Measurements from ENCODE around the gene CPOX. TPM values are rescaled to one million over a fixed set of nuclear protein-coding genes. Genes with fewer than 3 reads are reported as not detected.

CPOX gene
- total RNA-seq, 1 experiment from 2014 or later, result 24.7 TPM

DNA sequence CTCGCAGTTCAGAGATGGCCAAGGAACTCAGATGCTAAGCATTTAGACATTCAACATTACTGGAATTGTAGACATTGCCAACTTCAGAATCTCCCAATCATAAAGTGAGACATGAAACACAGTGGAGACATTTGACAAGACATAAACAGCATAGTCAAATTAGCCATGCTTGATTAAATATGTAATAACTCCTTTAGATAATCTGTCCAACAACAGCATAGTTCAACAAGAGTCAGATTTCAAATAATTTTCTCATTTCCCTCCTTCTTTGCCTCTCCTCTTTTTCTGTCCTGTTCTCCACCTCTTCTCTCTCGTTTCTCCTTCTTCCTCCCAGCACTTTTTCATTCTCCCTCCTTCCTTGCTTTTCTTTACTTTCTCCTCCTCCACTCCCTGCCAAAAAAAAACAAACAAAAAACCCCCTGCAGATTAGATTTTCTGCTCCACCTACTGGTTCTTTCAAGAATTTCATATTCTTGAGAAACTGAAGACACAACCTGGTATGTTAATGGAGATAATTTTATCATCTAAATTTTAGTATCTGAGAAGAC, 20.2 kb downstream of the CPOX start:
- H2BK120ac ChIP-seq (ENCODE audit: low read depth, low read length, poor library complexity, severe bottlenecking), result no peak overlapping the region
- no peak overlapping the region for H4K5ac ChIP-seq (ENCODE audit: insufficient read length, low read depth, low read length)
- no peak overlapping the region for H3T11ph ChIP-seq (ENCODE audit: low read length)
- no peak overlapping the region for H2BK15ac ChIP-seq (ENCODE audit: low read depth, low read length)
- H3K79me2 ChIP-seq (ENCODE audit: insufficient read depth, low read length), result no peaks in the 10 kb centered on the region
- H2AFZ ChIP-seq (ENCODE audit: low read length), result no peak overlapping the region
- H3K14ac ChIP-seq (ENCODE audit: insufficient read depth, low read length), result no peak overlapping the region
- H4K91ac ChIP-seq (ENCODE audit: insufficient read length, low read depth, low read length), result no peak overlapping the region
- H2BK12ac ChIP-seq (ENCODE audit: insufficient read length, low read depth, low read length), result no peak overlapping the region
- peaks cover 6% of the 10 kb centered on the region in 2 experiments for H3K4me1 Mint-ChIP-seq
- H2BK20ac ChIP-seq (ENCODE audit: low read depth, low read length, poor library complexity, severe bottlenecking), result no peak overlapping the region
- H2BK5ac ChIP-seq (ENCODE audit: insufficient read length, low read length), result no peak overlapping the region
- H3K27ac ChIP-seq (ENCODE audit: insufficient read length, low read depth, low read length), result no peak overlapping the region
- H3K56ac ChIP-seq (ENCODE audit: insufficient read length, low read depth, low read length), result no peak overlapping the region
- no peak overlapping the region for H4K8ac ChIP-seq (replicated peaks; ENCODE audit: insufficient read length, low read depth, low read length)
- H3K36me3 Mint-ChIP-seq (ENCODE audit: insufficient read depth in 1 of 3, low read depth in 3 of 3), result peaks cover 4 to 14% (median 12%) of the 10 kb centered on the region in 3 experiments; a peak in 5 of 7 replicates
- H3K23ac ChIP-seq (ENCODE audit: insufficient read length, low read depth, low read length), result no peak overlapping the region
- H3K27me3 ChIP-seq (ENCODE audit: insufficient read depth, low read length), result no peaks in the 10 kb centered on the region
- no peak overlapping the region for H3K4ac ChIP-seq (ENCODE audit: low read depth, low read length)
- no peaks in the 10 kb centered on the region for H3K27me3 Mint-ChIP-seq (ENCODE audit: low read depth)
- no CpG with 5 or more reads among the region's 2 CpGs for WGBS (ENCODE audit: extremely low coverage, insufficient read length, low lambda C conversion rate)
- H3K23me2 ChIP-seq (ENCODE audit: insufficient read length, low read depth, low read length, poor library complexity, severe bottlenecking), result no peaks in the 10 kb centered on the region
- H3K4me3 Mint-ChIP-seq, result no peak overlapping the region
- no peaks in the 10 kb centered on the region; the same call in 1 of the 2 replicates for H3K4me1 ChIP-seq (ENCODE audit: insufficient read depth, low read length)
- no peak overlapping the region for H3K4me2 ChIP-seq (ENCODE audit: insufficient read depth, insufficient read length, low read length)
- no peaks in the 10 kb centered on the region for H3K79me1 ChIP-seq (ENCODE audit: insufficient read depth, low read depth, low read length, poor library complexity, severe bottlenecking)
- H4K20me1 ChIP-seq (ENCODE audit: control insufficient read depth, insufficient read depth, insufficient read length), result no peaks in the 10 kb centered on the region
- TF ChIP-seq, protein P1, sequence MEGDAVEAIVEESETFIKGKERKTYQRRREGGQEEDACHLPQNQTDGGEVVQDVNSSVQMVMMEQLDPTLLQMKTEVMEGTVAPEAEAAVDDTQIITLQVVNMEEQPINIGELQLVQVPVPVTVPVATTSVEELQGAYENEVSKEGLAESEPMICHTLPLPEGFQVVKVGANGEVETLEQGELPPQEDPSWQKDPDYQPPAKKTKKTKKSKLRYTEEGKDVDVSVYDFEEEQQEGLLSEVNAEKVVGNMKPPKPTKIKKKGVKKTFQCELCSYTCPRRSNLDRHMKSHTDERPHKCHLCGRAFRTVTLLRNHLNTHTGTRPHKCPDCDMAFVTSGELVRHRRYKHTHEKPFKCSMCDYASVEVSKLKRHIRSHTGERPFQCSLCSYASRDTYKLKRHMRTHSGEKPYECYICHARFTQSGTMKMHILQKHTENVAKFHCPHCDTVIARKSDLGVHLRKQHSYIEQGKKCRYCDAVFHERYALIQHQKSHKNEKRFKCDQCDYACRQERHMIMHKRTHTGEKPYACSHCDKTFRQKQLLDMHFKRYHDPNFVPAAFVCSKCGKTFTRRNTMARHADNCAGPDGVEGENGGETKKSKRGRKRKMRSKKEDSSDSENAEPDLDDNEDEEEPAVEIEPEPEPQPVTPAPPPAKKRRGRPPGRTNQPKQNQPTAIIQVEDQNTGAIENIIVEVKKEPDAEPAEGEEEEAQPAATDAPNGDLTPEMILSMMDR (conservative IDR thresholded peaks at IDR 0.05), result peak; percentile 60
- no peak for DNase-seq
- no peak overlapping the region for H3K9ac ChIP-seq (ENCODE audit: extremely low read depth, insufficient read length, low read length)
- H2AK5ac ChIP-seq (ENCODE audit: insufficient read length, low read length), result no peak overlapping the region
- no peaks in the 10 kb centered on the region; a peak in 1 of 5 replicates for H3K9me3 Mint-ChIP-seq
- H3K18ac ChIP-seq (ENCODE audit: insufficient read length, low read depth, low read length), result no peak overlapping the region
- peak overlapping the region in 2 of 3 experiments; percentile 51 to 74; a peak in 3 of 7 replicates for H3K27ac Mint-ChIP-seq
- no peaks in the 10 kb centered on the region for H3K9me3 ChIP-seq (ENCODE audit: control insufficient read depth, low read depth, low read length)

Measured in H9 (cell line).